Neural cell (in vitro differentiated cells): ENCODE measurements around the gene BST1. TPM values are rescaled to one million over a fixed set of nuclear protein-coding genes. Genes with fewer than 3 reads are reported as not detected.

Experiments used
- H2AFZ ChIP-seq: fragments of 200-600, 300-800 bp; sonication (generic), shearing (Covaris generic); 2 replicates; pipeline ENCODE4 v1.6.0; 2014; ENCODE audit warnings: low read depth, mild to moderate bottlenecking, antibody characterized with exemption, low read length, moderate library complexity
- H3F3A ChIP-seq: fragments of 200-600 bp; shearing (Covaris generic); 2 replicates; pipeline ENCODE4 v1.6.1; 2016; ENCODE audit warnings: mild to moderate bottlenecking, moderate library complexity, mixed read lengths, antibody characterized with exemption, low read length; ENCODE audit not compliant: insufficient read depth, poor library complexity, severe bottlenecking
- H3K27ac ChIP-seq: fragments of 200-600, 300-800 bp; sonication (generic), shearing (Covaris generic); 2 replicates; pipeline ENCODE4 v1.5.1; 2014; ENCODE audit warnings: mild to moderate bottlenecking, low read length, moderate library complexity
- H3K27me3 ChIP-seq: fragments of 300-800, 200-600 bp; sonication (generic), shearing (Covaris generic); 2 replicates; pipeline ENCODE4 v1.6.0; 2014; ENCODE audit warnings: mild to moderate bottlenecking, low read depth, low read length, moderate library complexity; ENCODE audit not compliant: insufficient read depth
- H3K36me3 ChIP-seq: fragments of 300-800, 200-600 bp; sonication (generic), shearing (Covaris generic); 2 replicates; pipeline ENCODE4 v1.5.1; 2014; ENCODE audit warnings: mild to moderate bottlenecking, antibody characterized with exemption, low read length, moderate library complexity; ENCODE audit not compliant: insufficient read depth
- H3K4me2 ChIP-seq: fragments of 300-800, 200-600 bp; sonication (generic), shearing (Covaris generic); 2 replicates; pipeline ENCODE4 v1.6.0; 2014; ENCODE audit warnings: mild to moderate bottlenecking, low read length
- H3K4me3 ChIP-seq: fragments of 300-800, 200-600 bp; sonication (generic), shearing (Covaris generic); 2 replicates; pipeline ENCODE4 v1.5.1; 2014; ENCODE audit warnings: mild to moderate bottlenecking, low read length, moderate library complexity
- H3K79me2 ChIP-seq: fragments of 200-600 bp; shearing (Covaris generic); replicated peaks from 2 replicates; pipeline ENCODE4 v1.6.0; 2014; ENCODE audit warnings: mild to moderate bottlenecking, low read length, moderate library complexity; ENCODE audit not compliant: insufficient read depth
- H3K9ac ChIP-seq: fragments of 300-800, 200-600 bp; sonication (generic), shearing (Covaris generic); 2 replicates; pipeline ENCODE4 v1.6.1; 2016; ENCODE audit warnings: mild to moderate bottlenecking, low read length, mixed read lengths
- H3K9me2 ChIP-seq: fragments of 200-600 bp; shearing (Covaris generic); 2 replicates; pipeline ENCODE4 v1.6.1; 2016; ENCODE audit warnings: mild to moderate bottlenecking, low read length, mixed read lengths; ENCODE audit not compliant: insufficient read depth
- H3K9me3 ChIP-seq: fragments of 200-600, 300-800 bp; sonication (generic), shearing (Covaris generic); 2 replicates; pipeline ENCODE4 v1.6.1; 2016; ENCODE audit warnings: mild to moderate bottlenecking, mixed run types, low read length, moderate library complexity, mixed read lengths
- H4K20me1 ChIP-seq: fragments of 200-600 bp; shearing (Covaris generic); 2 replicates; pipeline ENCODE4 v1.6.1; 2016; ENCODE audit warnings: mild to moderate bottlenecking, mixed run types; ENCODE audit not compliant: insufficient read depth
- EP300 ChIP-seq: fragments of 450-650 bp; conservative IDR thresholded peaks from 2 replicates; pipeline ENCODE4 v1.6.1; 2014; ENCODE audit warnings: antibody characterized with exemption, mild to moderate bottlenecking, moderate library complexity; ENCODE audit not compliant: poor library complexity, severe bottlenecking
- EZH2 ChIP-seq: fragments of 200-600, 300-800 bp; shearing (Covaris generic), sonication (generic); IDR thresholded peaks from 2 replicates; pipeline ENCODE4 v1.6.1; 2014; ENCODE audit warnings: antibody characterized with exemption, low read length, borderline replicate concordance, mild to moderate bottlenecking; ENCODE audit not compliant: insufficient read depth, poor library complexity, severe bottlenecking
- MXI1 ChIP-seq: fragments of 450-650 bp; conservative IDR thresholded peaks from 2 replicates; pipeline ENCODE4 v1.6.1; 2014; ENCODE audit warnings: antibody characterized with exemption, mild to moderate bottlenecking; ENCODE audit not compliant: poor library complexity, severe bottlenecking
- POLR2AphosphoS5 ChIP-seq: IDR thresholded peaks from 2 replicates; pipeline ENCODE4 v1.6.1; 2012
- SMC3 ChIP-seq: fragments of 450-650 bp; conservative IDR thresholded peaks from 2 replicates; pipeline ENCODE4 v1.6.1; 2014; ENCODE audit warnings: antibody characterized with exemption, mild to moderate bottlenecking, moderate library complexity; ENCODE audit not compliant: poor library complexity
- TAF1 ChIP-seq: IDR thresholded peaks from 2 replicates; pipeline ENCODE4 v1.6.1; 2012; ENCODE audit warnings: low read depth
- polyA plus RNA-seq: library from polyadenylated mRNA; depleted of rRNA; stranded (reverse); fragments of >200 nt; gene quantifications from 2 replicates; pipeline ENCODE4 v1.2.3, GENCODE V29; 2014
- TF ChIP-seq, protein P1 (sequence below): IDR thresholded peaks from 2 replicates; pipeline ENCODE4 v1.6.1; 2012; ENCODE audit warnings: borderline replicate concordance
- TF ChIP-seq, protein P2 (sequence below): fragments of 450-650 bp; IDR thresholded peaks from 2 replicates; pipeline ENCODE4 v1.5.1; 2014; ENCODE audit warnings: antibody characterized with exemption, mild to moderate bottlenecking, moderate library complexity; ENCODE audit not compliant: poor library complexity, severe bottlenecking

BST1 gene
- polyA plus RNA-seq, 1 donor from 2014 or later: 1.6 TPM

GRCh38 chr4:15754323-15754722 lies 51.5 kb downstream of the BST1 start:
- Histone ChIP-seq H3F3A (no peaks in the 10 kb centered on the region), H3K9me3 (peaks cover 6% of the 10 kb centered on the region), H3K4me3 (no peak overlapping the region), H3K9ac (no peak overlapping the region), H4K20me1 (no peaks in the 10 kb centered on the region), H3K9me2 (no peaks in the 10 kb centered on the region), H3K36me3 (no peaks in the 10 kb centered on the region), H3K27me3 (no peaks in the 10 kb centered on the region), H3K79me2 (no peaks in the 10 kb centered on the region), H3K27ac (no peak overlapping the region), H2AFZ (no peak overlapping the region), H3K4me2 (no peak overlapping the region)
- TF ChIP-seq TAF1 (no peak), EZH2 (no peak), EP300 (no peak), POLR2AphosphoS5 (no peak), MXI1 (no peak), SMC3 (no peak)
- TF ChIP-seq, protein P1, sequence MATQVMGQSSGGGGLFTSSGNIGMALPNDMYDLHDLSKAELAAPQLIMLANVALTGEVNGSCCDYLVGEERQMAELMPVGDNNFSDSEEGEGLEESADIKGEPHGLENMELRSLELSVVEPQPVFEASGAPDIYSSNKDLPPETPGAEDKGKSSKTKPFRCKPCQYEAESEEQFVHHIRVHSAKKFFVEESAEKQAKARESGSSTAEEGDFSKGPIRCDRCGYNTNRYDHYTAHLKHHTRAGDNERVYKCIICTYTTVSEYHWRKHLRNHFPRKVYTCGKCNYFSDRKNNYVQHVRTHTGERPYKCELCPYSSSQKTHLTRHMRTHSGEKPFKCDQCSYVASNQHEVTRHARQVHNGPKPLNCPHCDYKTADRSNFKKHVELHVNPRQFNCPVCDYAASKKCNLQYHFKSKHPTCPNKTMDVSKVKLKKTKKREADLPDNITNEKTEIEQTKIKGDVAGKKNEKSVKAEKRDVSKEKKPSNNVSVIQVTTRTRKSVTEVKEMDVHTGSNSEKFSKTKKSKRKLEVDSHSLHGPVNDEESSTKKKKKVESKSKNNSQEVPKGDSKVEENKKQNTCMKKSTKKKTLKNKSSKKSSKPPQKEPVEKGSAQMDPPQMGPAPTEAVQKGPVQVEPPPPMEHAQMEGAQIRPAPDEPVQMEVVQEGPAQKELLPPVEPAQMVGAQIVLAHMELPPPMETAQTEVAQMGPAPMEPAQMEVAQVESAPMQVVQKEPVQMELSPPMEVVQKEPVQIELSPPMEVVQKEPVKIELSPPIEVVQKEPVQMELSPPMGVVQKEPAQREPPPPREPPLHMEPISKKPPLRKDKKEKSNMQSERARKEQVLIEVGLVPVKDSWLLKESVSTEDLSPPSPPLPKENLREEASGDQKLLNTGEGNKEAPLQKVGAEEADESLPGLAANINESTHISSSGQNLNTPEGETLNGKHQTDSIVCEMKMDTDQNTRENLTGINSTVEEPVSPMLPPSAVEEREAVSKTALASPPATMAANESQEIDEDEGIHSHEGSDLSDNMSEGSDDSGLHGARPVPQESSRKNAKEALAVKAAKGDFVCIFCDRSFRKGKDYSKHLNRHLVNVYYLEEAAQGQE: no peak
- TF ChIP-seq, protein P2, sequence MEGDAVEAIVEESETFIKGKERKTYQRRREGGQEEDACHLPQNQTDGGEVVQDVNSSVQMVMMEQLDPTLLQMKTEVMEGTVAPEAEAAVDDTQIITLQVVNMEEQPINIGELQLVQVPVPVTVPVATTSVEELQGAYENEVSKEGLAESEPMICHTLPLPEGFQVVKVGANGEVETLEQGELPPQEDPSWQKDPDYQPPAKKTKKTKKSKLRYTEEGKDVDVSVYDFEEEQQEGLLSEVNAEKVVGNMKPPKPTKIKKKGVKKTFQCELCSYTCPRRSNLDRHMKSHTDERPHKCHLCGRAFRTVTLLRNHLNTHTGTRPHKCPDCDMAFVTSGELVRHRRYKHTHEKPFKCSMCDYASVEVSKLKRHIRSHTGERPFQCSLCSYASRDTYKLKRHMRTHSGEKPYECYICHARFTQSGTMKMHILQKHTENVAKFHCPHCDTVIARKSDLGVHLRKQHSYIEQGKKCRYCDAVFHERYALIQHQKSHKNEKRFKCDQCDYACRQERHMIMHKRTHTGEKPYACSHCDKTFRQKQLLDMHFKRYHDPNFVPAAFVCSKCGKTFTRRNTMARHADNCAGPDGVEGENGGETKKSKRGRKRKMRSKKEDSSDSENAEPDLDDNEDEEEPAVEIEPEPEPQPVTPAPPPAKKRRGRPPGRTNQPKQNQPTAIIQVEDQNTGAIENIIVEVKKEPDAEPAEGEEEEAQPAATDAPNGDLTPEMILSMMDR: no peak

DNA sequence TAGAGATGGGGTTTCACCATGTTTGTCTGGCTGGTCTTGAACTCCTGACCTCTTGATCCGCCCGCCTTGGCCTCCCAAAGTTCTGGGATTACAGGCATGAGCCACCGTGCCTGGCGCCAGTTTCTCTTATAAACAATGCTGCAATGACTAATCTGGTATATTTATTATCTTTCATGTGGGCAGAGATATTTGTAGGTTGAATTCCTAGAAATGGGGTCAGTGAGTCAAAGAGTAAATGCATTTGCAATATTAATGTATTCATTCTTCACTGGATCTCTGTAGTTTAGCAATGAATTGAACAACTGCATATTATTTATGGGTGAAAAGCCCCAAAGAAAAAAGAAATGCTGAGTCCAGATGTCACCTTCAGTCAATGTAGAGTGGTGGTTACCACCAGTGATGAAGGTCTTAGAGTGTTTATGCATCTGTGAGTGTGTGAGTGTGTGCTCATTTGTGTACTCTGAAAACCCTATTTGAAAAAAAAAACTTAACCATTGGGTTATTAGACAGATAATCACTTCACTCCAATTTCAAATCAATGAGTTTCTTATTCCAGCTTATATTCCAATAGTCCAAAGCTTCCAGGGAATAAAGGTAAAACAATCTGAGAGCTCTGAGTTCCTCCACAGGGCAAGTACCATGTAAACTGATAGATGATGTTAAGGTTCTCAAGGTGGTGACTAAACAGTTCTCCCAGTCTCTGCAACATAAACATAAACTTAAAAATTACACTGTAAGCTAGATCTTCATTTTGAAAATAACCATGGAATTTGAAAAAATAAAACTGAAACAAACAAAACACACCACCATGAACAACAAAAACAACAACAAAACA lies 52.7 kb downstream of the BST1 start:
- H3K9me2 ChIP-seq: no peaks in the 10 kb centered on the region
- H3K4me2 ChIP-seq: no peak overlapping the region
- H3F3A ChIP-seq: no peaks in the 10 kb centered on the region
- TF ChIP-seq, protein P1: no peak
- no peak for TF ChIP-seq EP300
- TF ChIP-seq TAF1: no peak
- no peak overlapping the region for H3K4me3 ChIP-seq
- no peak overlapping the region for H2AFZ ChIP-seq
- no peak overlapping the region for H3K9ac ChIP-seq
- no peak overlapping the region for H3K27ac ChIP-seq
- H3K9me3 ChIP-seq: peaks cover 6% of the 10 kb centered on the region
- no peaks in the 10 kb centered on the region for H3K36me3 ChIP-seq
- no peaks in the 10 kb centered on the region for H3K79me2 ChIP-seq
- no peaks in the 10 kb centered on the region for H3K27me3 ChIP-seq
- H4K20me1 ChIP-seq: no peaks in the 10 kb centered on the region
